A673 (cell line): ENCODE measurements around the gene FGF12.

Experiments
- EZH2 ChIP-seq: fragments of 200-600 bp; sonication (generic); IDR thresholded peaks from 2 replicates; pipeline ENCODE4 v1.6.1; 2017; ENCODE audit warnings: borderline replicate concordance, low read depth, mild to moderate bottlenecking, mixed read lengths, antibody characterized with exemption, low read length; ENCODE audit not compliant: poor library complexity, severe bottlenecking
- TF ChIP-seq, protein P1 (sequence below): fragments of 300-800, 200-600 bp; sonication (generic); conservative IDR thresholded peaks from 2 replicates; pipeline ENCODE4 v1.5.1; 2017; ENCODE audit warnings: low read depth, mild to moderate bottlenecking, antibody characterized with exemption, low read length, moderate library complexity, mixed read lengths

DNA sequence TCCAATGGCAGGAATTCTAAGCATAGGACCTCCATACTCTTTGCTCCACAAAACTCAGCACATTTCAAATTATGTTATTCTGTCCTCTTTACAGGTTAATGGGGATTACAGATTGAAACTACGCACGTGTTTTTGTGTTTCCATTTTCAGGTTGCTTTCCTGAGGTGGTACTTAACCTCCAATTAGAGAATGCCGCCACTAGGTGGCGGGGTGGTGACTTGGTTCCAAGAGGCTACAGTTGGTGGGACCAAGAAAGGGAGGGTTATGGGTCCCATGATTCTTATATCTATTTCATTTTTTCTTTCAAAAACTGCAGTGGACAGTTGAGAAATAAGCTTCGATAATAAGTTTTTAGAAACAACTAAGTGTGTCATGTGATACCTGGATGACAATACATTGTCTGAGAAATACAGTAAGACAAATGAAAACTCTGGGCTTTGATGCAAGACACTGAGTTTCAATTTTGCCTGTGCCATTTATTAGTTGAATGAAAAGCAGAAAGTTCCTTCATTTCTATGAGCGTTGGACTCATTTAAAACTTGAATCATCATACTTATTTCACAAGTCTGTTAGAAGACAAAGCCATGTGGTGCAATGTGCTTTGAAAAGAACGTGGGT is 539.0 kb downstream of the FGF12 start:
- TF ChIP-seq, protein P1, sequence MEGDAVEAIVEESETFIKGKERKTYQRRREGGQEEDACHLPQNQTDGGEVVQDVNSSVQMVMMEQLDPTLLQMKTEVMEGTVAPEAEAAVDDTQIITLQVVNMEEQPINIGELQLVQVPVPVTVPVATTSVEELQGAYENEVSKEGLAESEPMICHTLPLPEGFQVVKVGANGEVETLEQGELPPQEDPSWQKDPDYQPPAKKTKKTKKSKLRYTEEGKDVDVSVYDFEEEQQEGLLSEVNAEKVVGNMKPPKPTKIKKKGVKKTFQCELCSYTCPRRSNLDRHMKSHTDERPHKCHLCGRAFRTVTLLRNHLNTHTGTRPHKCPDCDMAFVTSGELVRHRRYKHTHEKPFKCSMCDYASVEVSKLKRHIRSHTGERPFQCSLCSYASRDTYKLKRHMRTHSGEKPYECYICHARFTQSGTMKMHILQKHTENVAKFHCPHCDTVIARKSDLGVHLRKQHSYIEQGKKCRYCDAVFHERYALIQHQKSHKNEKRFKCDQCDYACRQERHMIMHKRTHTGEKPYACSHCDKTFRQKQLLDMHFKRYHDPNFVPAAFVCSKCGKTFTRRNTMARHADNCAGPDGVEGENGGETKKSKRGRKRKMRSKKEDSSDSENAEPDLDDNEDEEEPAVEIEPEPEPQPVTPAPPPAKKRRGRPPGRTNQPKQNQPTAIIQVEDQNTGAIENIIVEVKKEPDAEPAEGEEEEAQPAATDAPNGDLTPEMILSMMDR, result peak; percentile 83
- TF ChIP-seq EZH2, result no peak
